ENCODE data around the gene MBD5. TPM values are rescaled to one million over a fixed set of nuclear protein-coding genes. Genes with fewer than 3 reads are reported as not detected.

Gene MBD5
- polyA plus RNA-seq, 2 of the 4 experiments (the other 2 are of a cell fraction): 5.4 to 24.1 TPM

DNA sequence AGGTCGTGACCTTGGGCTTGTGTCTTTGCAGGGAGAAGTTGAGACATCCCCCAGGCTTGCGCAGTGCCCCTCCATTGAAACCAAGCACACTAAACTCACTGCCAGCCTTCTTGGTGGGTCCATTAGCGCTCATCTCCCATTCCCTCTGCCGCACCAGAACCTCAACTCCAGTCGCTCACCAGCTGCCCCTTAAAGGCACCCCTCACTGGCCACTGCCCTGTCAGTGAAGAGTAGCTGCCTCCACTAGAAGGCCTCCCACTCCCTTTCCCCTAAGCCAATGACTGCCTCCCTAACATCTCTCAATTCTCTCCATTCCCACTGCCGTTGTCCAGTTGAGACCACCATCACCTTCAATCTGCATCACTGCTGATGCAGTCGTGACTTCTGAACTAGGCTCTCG lies 508.9 kb downstream of the MBD5 start:
- no peaks in the 10 kb centered on the region for H3K9me3 ChIP-seq
- no peak overlapping the region for H3K27ac ChIP-seq
- no peaks in the 10 kb centered on the region for H3K4me1 ChIP-seq
- DNase-seq (ENCODE audit: low read depth in 1 of 2, low spot score in 1 of 2): no peak
- ChIA-PET POLR2A (no interaction called here), CTCF (no interaction called here)
- ATAC-seq: no peak
- TF ChIP-seq RFX5 (IDR thresholded peaks at IDR 0.05) (no peak), SMC3 (IDR thresholded peaks at IDR 0.05) (no peak)
- TF ChIP-seq, protein P1, sequence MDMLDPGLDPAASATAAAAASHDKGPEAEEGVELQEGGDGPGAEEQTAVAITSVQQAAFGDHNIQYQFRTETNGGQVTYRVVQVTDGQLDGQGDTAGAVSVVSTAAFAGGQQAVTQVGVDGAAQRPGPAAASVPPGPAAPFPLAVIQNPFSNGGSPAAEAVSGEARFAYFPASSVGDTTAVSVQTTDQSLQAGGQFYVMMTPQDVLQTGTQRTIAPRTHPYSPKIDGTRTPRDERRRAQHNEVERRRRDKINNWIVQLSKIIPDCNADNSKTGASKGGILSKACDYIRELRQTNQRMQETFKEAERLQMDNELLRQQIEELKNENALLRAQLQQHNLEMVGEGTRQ (IDR thresholded peaks at IDR 0.05): no peak
- TF ChIP-seq, protein P2, sequence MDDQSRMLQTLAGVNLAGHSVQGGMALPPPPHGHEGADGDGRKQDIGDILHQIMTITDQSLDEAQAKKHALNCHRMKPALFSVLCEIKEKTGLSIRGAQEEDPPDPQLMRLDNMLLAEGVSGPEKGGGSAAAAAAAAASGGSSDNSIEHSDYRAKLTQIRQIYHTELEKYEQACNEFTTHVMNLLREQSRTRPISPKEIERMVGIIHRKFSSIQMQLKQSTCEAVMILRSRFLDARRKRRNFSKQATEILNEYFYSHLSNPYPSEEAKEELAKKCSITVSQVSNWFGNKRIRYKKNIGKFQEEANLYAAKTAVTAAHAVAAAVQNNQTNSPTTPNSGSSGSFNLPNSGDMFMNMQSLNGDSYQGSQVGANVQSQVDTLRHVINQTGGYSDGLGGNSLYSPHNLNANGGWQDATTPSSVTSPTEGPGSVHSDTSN (IDR thresholded peaks at IDR 0.05): no peak
- WGBS (ENCODE audit: missing lambda C conversion rate): 53% methylated on average over 8 of the region's 8 CpGs
- no peak overlapping the region for H3K4me2 ChIP-seq
- no peak for FAIRE-seq
- H3K4me3 ChIP-seq: no peak overlapping the region

DNA sequence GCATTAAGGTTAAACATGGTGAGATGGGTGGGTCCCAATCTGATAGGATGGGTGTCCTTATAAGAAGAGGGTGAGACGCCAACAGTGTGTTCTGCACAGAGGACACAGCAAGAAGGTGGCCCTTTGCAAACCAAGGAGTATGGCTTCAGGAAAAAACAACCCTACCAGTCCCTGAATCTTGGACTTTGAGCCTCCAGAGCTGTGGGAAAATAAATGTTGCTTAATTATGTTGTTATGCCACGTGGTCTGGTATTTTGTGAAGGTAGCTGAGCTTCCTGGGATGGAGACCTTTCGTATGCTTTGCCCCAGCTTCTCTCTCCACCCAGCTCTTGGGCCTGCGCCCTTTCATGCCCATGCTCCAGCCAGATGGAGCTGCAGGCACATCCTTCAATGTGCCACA lies 509.5 kb downstream of the MBD5 start:
- POLR2A ChIA-PET: no interaction called here
- FAIRE-seq: no peak
- Histone ChIP-seq H3K4me3 (no peak overlapping the region), H3K4me2 (no peak overlapping the region), H3K9me3 (no peaks in the 10 kb centered on the region), H3K4me1 (no peaks in the 10 kb centered on the region), H3K27ac (no peak overlapping the region)
- CTCF ChIA-PET: no interaction called here
- no peak for TF ChIP-seq ZC3H11A (IDR thresholded peaks at IDR 0.05)
- no peak for TF ChIP-seq MAFK (IDR thresholded peaks at IDR 0.05; ENCODE audit: partially characterized antibody)
- TF ChIP-seq RCOR1 (IDR thresholded peaks at IDR 0.05; ENCODE audit: low read depth, low read length): no peak
- ATAC-seq: no peak
- 51% methylated on average over 4 of the region's 4 CpGs for WGBS (ENCODE audit: missing lambda C conversion rate)
- no peak for DNase-seq (ENCODE audit: low read depth in 1 of 2, low spot score in 1 of 2)

DNA sequence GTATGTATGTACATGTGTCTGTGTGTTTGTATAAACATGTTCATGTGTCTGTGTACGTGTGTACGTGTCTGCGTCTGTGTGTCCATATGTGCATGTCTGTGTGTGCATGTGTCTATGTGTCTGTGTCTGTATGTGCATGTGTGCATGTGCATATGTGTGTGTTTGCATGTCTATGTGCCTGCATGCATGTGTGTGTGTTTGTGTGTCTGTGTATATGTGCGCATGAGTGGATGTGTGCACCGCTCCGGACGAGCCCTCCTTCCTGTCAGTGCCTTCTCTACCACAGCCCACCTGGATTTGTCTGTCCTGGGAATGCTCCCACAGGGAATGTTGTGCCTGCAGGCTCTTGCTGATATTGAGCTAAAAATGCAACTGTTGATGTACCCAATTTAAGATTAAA lies 510.3 kb downstream of the MBD5 start:
- ChIA-PET CTCF (no interaction called here), POLR2A (no interaction called here)
- Histone ChIP-seq H3K9me3 (no peaks in the 10 kb centered on the region), H3K4me3 (no peak overlapping the region), H3K4me2 (no peak overlapping the region), H3K4me1 (no peaks in the 10 kb centered on the region), H3K27ac (no peak overlapping the region)
- FAIRE-seq (no peak), ATAC-seq (no peak), DNase-seq (ENCODE audit: low read depth in 1 of 2, low spot score in 1 of 2) (no peak)
- TF ChIP-seq RCOR1 (IDR thresholded peaks at IDR 0.05; ENCODE audit: low read depth, low read length): no peak
- TF ChIP-seq, protein P3, sequence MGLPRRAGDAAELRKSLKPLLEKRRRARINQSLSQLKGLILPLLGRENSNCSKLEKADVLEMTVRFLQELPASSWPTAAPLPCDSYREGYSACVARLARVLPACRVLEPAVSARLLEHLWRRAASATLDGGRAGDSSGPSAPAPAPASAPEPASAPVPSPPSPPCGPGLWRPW (IDR thresholded peaks at IDR 0.05): no peak
- TF ChIP-seq ZNF302 (CRISPR knock-in tag; IDR thresholded peaks at IDR 0.05): no peak
- no peak for TF ChIP-seq CHD4 (IDR thresholded peaks at IDR 0.05; ENCODE audit: borderline replicate concordance)
- TF ChIP-seq, protein P4, sequence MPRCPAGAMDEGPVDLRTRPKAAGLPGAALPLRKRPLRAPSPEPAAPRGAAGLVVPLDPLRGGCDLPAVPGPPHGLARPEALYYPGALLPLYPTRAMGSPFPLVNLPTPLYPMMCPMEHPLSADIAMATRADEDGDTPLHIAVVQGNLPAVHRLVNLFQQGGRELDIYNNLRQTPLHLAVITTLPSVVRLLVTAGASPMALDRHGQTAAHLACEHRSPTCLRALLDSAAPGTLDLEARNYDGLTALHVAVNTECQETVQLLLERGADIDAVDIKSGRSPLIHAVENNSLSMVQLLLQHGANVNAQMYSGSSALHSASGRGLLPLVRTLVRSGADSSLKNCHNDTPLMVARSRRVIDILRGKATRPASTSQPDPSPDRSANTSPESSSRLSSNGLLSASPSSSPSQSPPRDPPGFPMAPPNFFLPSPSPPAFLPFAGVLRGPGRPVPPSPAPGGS (IDR thresholded peaks at IDR 0.05): no peak
- WGBS (ENCODE audit: missing lambda C conversion rate): 88% methylated on average over 7 of the region's 7 CpGs

DNA sequence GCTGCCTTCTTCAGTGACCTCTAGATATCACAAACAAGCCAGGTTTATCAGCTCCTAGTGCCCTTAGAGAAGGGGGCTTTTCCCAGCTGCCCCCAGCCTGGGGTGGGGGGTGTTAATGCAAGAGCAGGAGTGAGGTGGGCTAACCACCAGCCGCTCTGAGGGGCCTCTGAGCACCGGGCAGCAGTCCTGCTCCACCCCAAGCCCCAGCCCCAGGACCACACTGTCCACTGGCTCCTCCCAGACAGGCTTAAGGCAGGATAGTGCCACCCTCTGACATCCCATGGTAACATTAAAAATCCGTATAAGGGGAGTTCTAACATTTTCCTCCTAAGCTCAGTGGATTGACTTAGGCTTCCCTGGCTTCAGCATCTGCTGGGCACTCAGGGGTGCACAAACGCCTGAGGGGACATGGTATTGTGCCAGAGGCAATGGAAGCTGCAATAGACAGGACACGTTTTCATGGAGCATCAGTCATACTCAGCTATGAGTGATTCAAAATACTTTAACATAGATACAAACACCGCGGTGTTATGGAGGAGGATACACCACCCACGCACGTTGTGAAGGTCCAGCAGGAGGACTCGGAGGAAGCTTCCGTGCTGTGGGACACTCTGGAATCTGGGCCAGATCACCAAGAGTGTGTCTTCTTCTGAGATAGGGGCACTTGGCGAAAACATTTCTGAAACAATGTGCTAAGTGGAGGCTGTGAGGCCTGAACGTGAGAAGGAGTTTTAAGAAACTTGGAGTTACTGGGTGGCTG lies 511.0 kb downstream of the MBD5 start:
- Histone ChIP-seq H3K4me2 (no peak overlapping the region), H3K27ac (no peak overlapping the region), H3K9me3 (no peaks in the 10 kb centered on the region), H3K4me1 (no peaks in the 10 kb centered on the region), H3K4me3 (no peak overlapping the region)
- TF ChIP-seq MAFK (IDR thresholded peaks at IDR 0.05; ENCODE audit: partially characterized antibody): no peak
- TF ChIP-seq, protein P5, sequence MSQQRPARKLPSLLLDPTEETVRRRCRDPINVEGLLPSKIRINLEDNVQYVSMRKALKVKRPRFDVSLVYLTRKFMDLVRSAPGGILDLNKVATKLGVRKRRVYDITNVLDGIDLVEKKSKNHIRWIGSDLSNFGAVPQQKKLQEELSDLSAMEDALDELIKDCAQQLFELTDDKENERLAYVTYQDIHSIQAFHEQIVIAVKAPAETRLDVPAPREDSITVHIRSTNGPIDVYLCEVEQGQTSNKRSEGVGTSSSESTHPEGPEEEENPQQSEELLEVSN (IDR thresholded peaks at IDR 0.05; ENCODE audit: borderline replicate concordance, low read depth): no peak
- 63% methylated on average over 11 of the region's 13 CpGs for whole genome bisulfite sequencing (ENCODE audit: missing lambda C conversion rate)
- no peak for FAIRE-seq
- ChIA-PET POLR2A (no interaction called here), CTCF (interaction anchor here (0.9 kb wide), 1 partner anchor 23 kb away, joined by 3 read pairs; no protein-coding TSS in a partner anchor)
- no peak for DNase-seq (ENCODE audit: low read depth in 1 of 2, low spot score in 1 of 2)
- 0 out of 6 replicates have a peak, but pooled peaks of 1 of the 2 experiments have one; percentile 32 for ATAC-seq

Data from A549 (cell line).